Heart right ventricle (tissue), 16 donors: ENCODE results near the gene GTF2F2. TPM values are rescaled to one million over a fixed set of nuclear protein-coding genes. Genes with fewer than 3 reads are reported as not detected.

Experiments
- ATAC-seq, 8 donors: fragments of 200-7000 bp; cut with Tn5 transposase; one replicate each; pipeline ENCODE4 v1.9.1; 2020; ENCODE audit warnings: mild to moderate bottlenecking in 8 of 8, moderate library complexity in 8 of 8, moderate number of reproducible peaks in 1 of 8
- DNase-seq, 2 donors: peaks; one replicate each; pipeline ENCODE4 v3.0.0-alpha.2; 2020
- H3K27ac ChIP-seq, 10 donors: fragments of 200-600 bp; sonication (generic) in 2 of 10; one replicate each; pipeline versions ENCODE4 v1.5.0 to v1.8.0; 2020 to 2022; ENCODE audit warnings: mild to moderate bottlenecking in 3 of 10
- H3K27me3 ChIP-seq, 7 donors: fragments of 200-600 bp; one replicate each; pipeline ENCODE4 v1.8.0; 2021 to 2022; ENCODE audit warnings: mild to moderate bottlenecking in 2 of 7
- H3K36me3 ChIP-seq, 9 donors: fragments of 200-600 bp; sonication (generic) in 1 of 9; one replicate each; pipeline versions ENCODE4 v1.5.0 to v1.8.0; 2020 to 2022; ENCODE audit warnings: mild to moderate bottlenecking in 2 of 9
- H3K4me1 ChIP-seq, 9 donors: fragments of 200-600 bp; sonication (generic) in 1 of 9; one replicate each; pipeline versions ENCODE4 v1.5.0 to v1.8.0; 2020 to 2022; ENCODE audit warnings: mild to moderate bottlenecking in 4 of 9
- H3K4me3 ChIP-seq, 10 donors: fragments of 200-600 bp; sonication (generic) in 2 of 10; one replicate each; pipeline versions ENCODE4 v1.5.0 to v1.8.0; 2020 to 2022; ENCODE audit warnings: mild to moderate bottlenecking in 7 of 10, moderate library complexity in 2 of 10
- H3K9me3 ChIP-seq, 11 donors: fragments of 200-600 bp in 10 of 11; sonication (generic) in 2 of 11; one replicate each; pipeline versions ENCODE4 v1.5.0 to v1.8.0; 2013 to 2022; ENCODE audit warnings: mild to moderate bottlenecking in 2 of 11, control low read depth in 1 of 11, moderate library complexity in 1 of 11
- CTCF ChIP-seq, 9 donors: fragments of 200-600 bp; sonication (generic) in 2 of 9; IDR thresholded peaks; one replicate each; pipeline versions ENCODE4 v1.5.0 to v1.8.0; 2021 to 2022; ENCODE audit warnings: antibody characterized with exemption in 9 of 9, mild to moderate bottlenecking in 5 of 9, moderate library complexity in 1 of 9
- WGBS, 2 donors: extraction: QIAGEN DNeasy Blood & Tissue Kit; methylation state at CpG; one replicate each; pipeline ENCODE4 v1.1.7; 2013; ENCODE audit warnings: inconsistent platforms in 1 of 2; 5-methylcytosine and 5-hydroxymethylcytosine counted together
- intact Hi-C, 10 donors: fragments of 100-400 bp; cut with DNase I; formaldehyde crosslinking; loops; one replicate each; pipeline versions ENCODE4 v1.11.1 to v1.14.2; 2022
- polyA plus RNA-seq, 2 donors: library from polyadenylated mRNA; stranded (reverse); fragments of 200-250 nt; gene quantifications; one replicate each; pipeline ENCODE4 v1.2.3, GENCODE V29; 2013
- total RNA-seq, 10 donors: library from RNA; stranded (reverse); fragmentation: NEBNext Ultra II Directional in 3 of 10; extraction: Animal tissue kit (Norgen Biotek cat#: 25700) in 3 of 10; gene quantifications; one replicate each; pipeline versions ENCODE4 v1.2.1 to v1.2.4, GENCODE V29; 2021 to 2023
- donor health status: Arrhythmogenic right ventricular cardiomyopathy.
- donor health status: ischemic (EF 13 %, LVEDD 7.1; RV severe dilation, severe dysfunction).
- donor health status: healthy with polysubstance abuse.
- donor health status: DM: no; HTN: yes; CAD: no.
- donor health status: DM: no; HTN: no; CAD: no.
- donor health status: ischemic (EF 25% LVEDD 6.9; RV normal size, moderate dysfunction).
- donor health status: ischemic (EF 25% LVEDD 5.7; RV mildly dilated, moderate dysfunction).
- donor health status: healthy.
- donor health status: DM: yes; HTN: yes; CAD: no.
- donor health status: Ischemic cardiomyopathy.
- donor health status: ischemic (EF 35%, LVEDD 5.7; RV mildly dilated, moderate dysfunction).
- donor health status: nonischemic (EF 11% LVEDD 7.7; RV severe dilation, severe dysfunction).
- donor health status: DM: yes; HTN: yes; CAD: no.
- donor health status: PGD.
- donor health status: ischemic (EF 29% LVEDD 5.4; RV normal size, mild dysfunction).
- donor health status: nonischemic (EF 23%, LVEDD 6.1; RV moderate dilation, normal function).

The GTF2F2 gene
- total and polyA plus RNA-seq, 12 donors: 15.8 to 24.9 (median 21.5) TPM

- no peak overlapping the region for H3K27ac ChIP-seq
- no peaks in the 10 kb centered on the region for H3K27me3 ChIP-seq
- H3K4me3 ChIP-seq: no peak overlapping the region
- 100% methylated on average over 1 of the region's 1 CpG for WGBS, 2 donors
- H3K9me3 ChIP-seq: no peaks in the 10 kb centered on the region
- peaks cover 0 to 27% (median 10%) of the 10 kb centered on the region in 9 donors for H3K36me3 ChIP-seq
- intact Hi-C loops: no loop called here
- no peak for TF ChIP-seq CTCF (IDR thresholded peaks at IDR 0.05)
- DNase-seq (no peak), ATAC-seq (no peak)
- peaks cover 0 to 10% (median 0%) of the 10 kb centered on the region in 9 donors for H3K4me1 ChIP-seq
Measured at GRCh38 chr13:45255247-45255987, 135.1 kb downstream of the GTF2F2 start.

GRCh38 chr13:45256254-45256653 is 135.9 kb downstream of the GTF2F2 start:
- intact Hi-C loops: no loop called here
- TF ChIP-seq CTCF (IDR thresholded peaks at IDR 0.05): no peak
- H3K4me3 ChIP-seq: no peak overlapping the region
- H3K27ac ChIP-seq: no peak overlapping the region
- no peaks in the 10 kb centered on the region for H3K9me3 ChIP-seq
- H3K4me1 ChIP-seq: peaks cover 0 to 10% (median 0%) of the 10 kb centered on the region in 9 donors
- H3K36me3 ChIP-seq: peaks cover 0 to 27% (median 10%) of the 10 kb centered on the region in 9 donors
- DNase-seq (no peak), ATAC-seq (no peak)
- WGBS, 2 donors: 96 to 98% methylated on average over 1 of the region's 1 CpG
- no peaks in the 10 kb centered on the region for H3K27me3 ChIP-seq

GRCh38 chr13:45257638-45258333 is 137.5 kb downstream of the GTF2F2 start:
- DNase-seq (no peak), ATAC-seq (no peak)
- H3K4me1 ChIP-seq: peaks cover 0 to 10% (median 0%) of the 10 kb centered on the region in 9 donors
- H3K36me3 ChIP-seq: peaks cover 0 to 24% (median 10%) of the 10 kb centered on the region in 9 donors
- intact Hi-C loops: no loop called here
- no peak overlapping the region for H3K27ac ChIP-seq
- no peak overlapping the region for H3K4me3 ChIP-seq
- TF ChIP-seq CTCF (IDR thresholded peaks at IDR 0.05): no peak
- 90 to 91% methylated on average over 4 of the region's 4 CpGs for WGBS, 2 donors
- H3K27me3 ChIP-seq: no peaks in the 10 kb centered on the region
- no peaks in the 10 kb centered on the region for H3K9me3 ChIP-seq

GRCh38 chr13:45258334-45258675 is 138.0 kb downstream of the GTF2F2 start:
- intact Hi-C loops: no loop called here
- Histone ChIP-seq H3K27me3 (no peaks in the 10 kb centered on the region), H3K4me1 (peaks cover 0 to 10% (median 0%) of the 10 kb centered on the region in 9 donors), H3K36me3 (peaks cover 0 to 18% (median 5%) of the 10 kb centered on the region in 9 donors), H3K9me3 (no peaks in the 10 kb centered on the region), H3K4me3 (no peak overlapping the region), H3K27ac (no peak overlapping the region)
- WGBS, 2 donors: 45 to 75% methylated on average over 2 of the region's 2 CpGs
- ATAC-seq (no peak), DNase-seq (no peak)
- TF ChIP-seq CTCF (IDR thresholded peaks at IDR 0.05): no peak
